Measurements from ENCODE around the gene TNRC18. TPM values are rescaled to one million over a fixed set of nuclear protein-coding genes. Genes with fewer than 3 reads are reported as not detected.
"Not testable (repeated sequence)": the region's sequence is repeated elsewhere in the genome, so short reads cannot be mapped to it uniquely, and the experiment has no call there.

TNRC18 gene
- total RNA-seq, 1 donor from 2014 or later = 47.3 TPM

DNA sequence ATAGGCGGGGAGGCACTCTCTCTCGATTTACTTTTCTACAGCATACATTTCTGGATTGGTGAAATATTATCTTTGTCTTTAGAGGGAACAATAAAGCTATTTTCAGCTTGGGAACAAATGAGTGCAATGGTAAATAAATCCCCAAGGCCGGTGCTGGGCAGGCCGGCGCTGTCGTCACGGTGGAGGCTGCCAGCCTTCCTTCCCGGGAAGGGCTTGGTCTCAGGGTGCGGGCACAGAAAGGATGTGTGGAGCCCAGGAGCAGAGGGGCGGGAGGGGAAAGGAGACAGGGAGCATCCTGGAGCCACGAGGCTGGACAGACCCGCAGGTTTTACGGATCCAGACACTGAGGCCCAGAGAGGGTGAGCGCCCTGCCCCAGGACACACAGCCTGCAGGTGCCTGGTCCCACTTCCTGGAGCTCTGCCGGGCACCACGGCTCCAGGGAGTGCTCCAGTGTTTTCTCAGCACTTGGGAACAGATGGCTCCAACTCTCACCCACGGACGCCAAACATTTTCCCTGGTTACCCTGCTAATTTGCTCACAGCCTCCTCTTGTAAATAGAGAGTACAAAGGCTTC lies 149.7 kb downstream of the TNRC18 start:
- H3K4me3 Mint-ChIP-seq (ENCODE audit: low read depth); H3K27ac Mint-ChIP-seq; H3K27me3 Mint-ChIP-seq (ENCODE audit: low read depth); H3K9me3 Mint-ChIP-seq; DNase-seq (ENCODE audit: low spot score); H3K36me3 Mint-ChIP-seq (ENCODE audit: low read depth); intact Hi-C loops (cut with micrococcal nuclease); H3K4me1 Mint-ChIP-seq (ENCODE audit: low read depth): not testable (repeated sequence)

DNA sequence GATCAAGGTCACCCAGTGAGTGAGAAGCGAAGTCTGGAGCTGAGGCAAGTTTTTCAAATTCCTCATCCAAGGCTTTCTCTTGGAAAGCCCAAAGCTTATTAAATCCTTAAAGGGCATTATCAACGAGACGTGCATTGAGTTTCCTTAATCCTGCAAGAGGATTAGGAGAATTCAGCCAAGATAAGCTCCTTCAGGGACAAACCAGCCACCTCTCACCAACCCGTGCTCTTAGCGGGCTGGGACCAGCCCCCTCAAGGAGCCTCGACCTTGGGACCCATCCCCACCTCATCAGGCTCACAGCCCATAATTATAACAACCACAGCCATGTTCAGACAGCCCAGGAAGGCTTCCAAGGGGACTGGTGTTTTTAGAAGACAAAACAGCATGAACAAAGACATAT lies 152.8 kb downstream of the TNRC18 start:
- intact Hi-C loops (cut with micrococcal nuclease) = no loop called here
- Mint-ChIP-seq H3K9me3 (no peaks in the 10 kb centered on the region), H3K4me3 (ENCODE audit: low read depth) (no peak overlapping the region), H3K4me1 (ENCODE audit: low read depth) (no peaks in the 10 kb centered on the region), H3K27me3 (ENCODE audit: low read depth) (peaks cover 2% of the 10 kb centered on the region), H3K36me3 (ENCODE audit: low read depth) (no peaks in the 10 kb centered on the region), H3K27ac (no peak overlapping the region)
- DNase-seq (ENCODE audit: low spot score) = no peak

DNA sequence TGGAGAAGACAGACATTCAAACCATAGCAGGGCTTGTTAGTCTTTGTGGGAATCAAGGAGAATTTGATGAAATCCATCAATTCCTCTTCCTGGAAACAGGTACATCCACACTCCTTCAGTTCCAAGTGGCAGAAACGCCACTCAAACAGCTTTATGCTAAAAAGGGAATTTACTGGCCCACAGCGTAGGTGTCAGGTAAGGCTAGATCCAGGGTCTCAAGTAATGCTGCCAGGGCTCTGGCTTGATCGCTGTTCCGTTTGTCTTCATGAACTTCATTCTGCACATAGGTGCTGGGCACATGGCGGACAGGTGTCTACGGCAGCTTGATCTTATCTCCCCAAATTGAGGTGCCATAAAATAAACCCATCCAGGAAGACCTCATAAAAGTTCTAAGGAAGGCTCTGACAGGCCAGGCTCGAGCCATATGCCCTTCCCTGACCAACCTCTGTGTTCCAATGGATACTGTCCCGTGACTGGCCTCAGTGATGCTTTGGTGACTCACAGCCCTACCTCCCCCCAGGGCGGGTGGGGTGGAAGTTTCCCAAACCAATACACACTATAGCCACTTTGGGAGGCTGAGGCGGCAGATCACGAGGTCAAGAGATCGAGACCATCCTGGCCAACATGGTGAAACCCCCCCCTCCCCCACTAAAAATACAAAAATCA lies 153.5 kb downstream of the TNRC18 start:
- H3K9me3 Mint-ChIP-seq; intact Hi-C loops (cut with micrococcal nuclease); H3K27ac Mint-ChIP-seq; H3K4me3 Mint-ChIP-seq (ENCODE audit: low read depth); DNase-seq (ENCODE audit: low spot score); H3K36me3 Mint-ChIP-seq (ENCODE audit: low read depth); H3K4me1 Mint-ChIP-seq (ENCODE audit: low read depth); H3K27me3 Mint-ChIP-seq (ENCODE audit: low read depth): not testable (repeated sequence)

DNA sequence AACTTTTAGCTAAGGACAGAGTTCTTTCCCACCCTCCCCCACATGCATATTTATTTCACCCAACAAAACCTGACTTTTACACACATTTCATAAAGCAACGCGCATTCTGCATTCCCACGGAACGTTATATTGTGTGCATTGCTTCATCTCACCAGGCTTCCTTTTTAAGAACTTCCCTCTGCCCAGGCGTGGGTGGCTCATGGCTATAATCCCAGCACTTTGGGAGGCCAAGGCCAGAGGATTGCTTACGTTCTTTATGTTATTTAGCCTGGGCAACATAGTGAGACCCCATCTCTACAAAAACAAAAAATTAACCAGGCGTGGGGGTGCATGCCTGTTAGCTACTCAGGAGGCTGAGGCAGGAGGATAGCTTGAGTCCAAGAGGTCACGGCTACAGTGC lies 155.8 kb downstream of the TNRC18 start:
- H3K27ac Mint-ChIP-seq; H3K4me3 Mint-ChIP-seq (ENCODE audit: low read depth); DNase-seq (ENCODE audit: low spot score); H3K9me3 Mint-ChIP-seq; H3K36me3 Mint-ChIP-seq (ENCODE audit: low read depth); H3K27me3 Mint-ChIP-seq (ENCODE audit: low read depth); intact Hi-C loops (cut with micrococcal nuclease); H3K4me1 Mint-ChIP-seq (ENCODE audit: low read depth): not testable (repeated sequence)

- intact Hi-C loops (cut with micrococcal nuclease) = no loop called here
- no peak for DNase-seq (ENCODE audit: low spot score)
- H3K27ac Mint-ChIP-seq = no peak overlapping the region
- no peak overlapping the region for H3K4me3 Mint-ChIP-seq (ENCODE audit: low read depth)
- H3K9me3 Mint-ChIP-seq = no peaks in the 10 kb centered on the region
- no peaks in the 10 kb centered on the region for H3K4me1 Mint-ChIP-seq (ENCODE audit: low read depth)
- H3K36me3 Mint-ChIP-seq (ENCODE audit: low read depth) = no peaks in the 10 kb centered on the region
- H3K27me3 Mint-ChIP-seq (ENCODE audit: low read depth) = peaks cover 2% of the 10 kb centered on the region
Measured at GRCh38 chr7:5266191-5267028, 157.2 kb downstream of the TNRC18 start.

GRCh38 chr7:5265320-5266190 lies 158.1 kb downstream of the TNRC18 start:
- intact Hi-C loops (cut with micrococcal nuclease) = no loop called here
- DNase-seq (ENCODE audit: low spot score) = no peak
- Mint-ChIP-seq H3K4me1 (ENCODE audit: low read depth) (no peaks in the 10 kb centered on the region), H3K27me3 (ENCODE audit: low read depth) (no peaks in the 10 kb centered on the region), H3K4me3 (ENCODE audit: low read depth) (no peak overlapping the region), H3K9me3 (no peaks in the 10 kb centered on the region), H3K36me3 (ENCODE audit: low read depth) (no peaks in the 10 kb centered on the region), H3K27ac (no peak overlapping the region)

DNA sequence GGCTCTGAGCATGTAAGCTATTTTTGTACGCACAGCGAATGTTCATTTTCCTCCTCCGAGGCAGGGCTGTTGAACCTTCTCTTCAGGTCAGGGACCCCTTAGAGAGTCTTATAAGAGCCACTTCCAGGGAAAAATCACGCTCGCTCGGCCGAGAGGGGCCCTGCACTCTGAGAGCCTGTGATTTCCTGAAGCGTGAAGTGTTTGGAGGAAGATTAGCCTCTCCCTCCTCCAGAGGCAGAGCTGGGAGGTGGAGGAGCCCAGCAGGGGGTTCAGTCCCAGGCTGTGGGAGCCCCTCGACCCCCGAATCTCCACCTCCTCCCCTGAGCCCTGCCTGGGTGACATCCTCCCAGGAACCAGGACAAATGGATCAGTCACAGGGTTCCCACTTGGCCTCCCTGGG lies 160.6 kb downstream of the TNRC18 start:
- H3K27me3 Mint-ChIP-seq (ENCODE audit: low read depth); H3K9me3 Mint-ChIP-seq; H3K4me1 Mint-ChIP-seq (ENCODE audit: low read depth); H3K36me3 Mint-ChIP-seq (ENCODE audit: low read depth); H3K27ac Mint-ChIP-seq; DNase-seq (ENCODE audit: low spot score); H3K4me3 Mint-ChIP-seq (ENCODE audit: low read depth); intact Hi-C loops (cut with micrococcal nuclease): not testable (repeated sequence)

DNA sequence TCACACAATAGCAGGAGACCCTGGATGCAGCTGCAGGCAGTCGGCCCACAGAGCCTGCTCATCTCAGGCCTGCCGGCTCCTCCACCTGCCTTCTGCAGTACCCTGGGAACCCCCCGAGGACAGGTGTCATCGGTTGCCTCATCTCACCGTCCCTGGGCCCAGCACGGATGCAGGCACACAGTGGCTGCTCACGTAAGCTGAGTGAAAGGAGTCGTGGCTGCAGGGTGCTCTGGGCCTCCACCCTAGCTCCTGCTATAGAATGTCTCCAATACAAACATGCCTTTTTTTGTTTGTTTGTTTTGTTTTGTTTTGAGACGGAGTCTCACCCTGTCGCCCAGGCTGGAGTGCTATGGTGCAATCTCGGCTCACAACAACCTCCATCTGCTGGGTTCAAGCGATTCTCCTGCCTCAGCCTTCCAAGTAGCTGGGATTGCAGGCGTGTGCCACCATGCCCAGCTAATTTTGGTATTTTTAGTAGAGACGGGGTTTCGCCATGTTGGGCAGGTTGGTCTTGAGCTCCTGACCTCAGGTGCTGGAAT lies 163.0 kb downstream of the TNRC18 start:
- H3K27me3 Mint-ChIP-seq (ENCODE audit: low read depth); H3K27ac Mint-ChIP-seq; H3K36me3 Mint-ChIP-seq (ENCODE audit: low read depth); H3K9me3 Mint-ChIP-seq; intact Hi-C loops (cut with micrococcal nuclease); H3K4me1 Mint-ChIP-seq (ENCODE audit: low read depth); H3K4me3 Mint-ChIP-seq (ENCODE audit: low read depth); DNase-seq (ENCODE audit: low spot score): not testable (repeated sequence)

Other genes starting within 250 kb of the TNRC18 start
- 49.0 and 49.2 TPM in 2 replicates for gene WIPI2, start 233.6 kb downstream of the TNRC18 start, total RNA-seq
- 0.73 and 1.7 TPM in 2 replicates for gene SLC29A4, start 140.9 kb downstream of the TNRC18 start, total RNA-seq
- gene FBXL18, start 90.0 kb upstream of the TNRC18 start, total RNA-seq = 14.0 and 14.4 TPM in 2 replicates
- gene ACTB, start 106.8 kb upstream of the TNRC18 start, total RNA-seq = 8,716 and 8,813 TPM in 2 replicates
- gene FSCN1, start 169.0 kb upstream of the TNRC18 start, total RNA-seq = 30.3 and 30.7 TPM in 2 replicates